Measurements from ENCODE around the gene ARHGAP10.

DNA sequence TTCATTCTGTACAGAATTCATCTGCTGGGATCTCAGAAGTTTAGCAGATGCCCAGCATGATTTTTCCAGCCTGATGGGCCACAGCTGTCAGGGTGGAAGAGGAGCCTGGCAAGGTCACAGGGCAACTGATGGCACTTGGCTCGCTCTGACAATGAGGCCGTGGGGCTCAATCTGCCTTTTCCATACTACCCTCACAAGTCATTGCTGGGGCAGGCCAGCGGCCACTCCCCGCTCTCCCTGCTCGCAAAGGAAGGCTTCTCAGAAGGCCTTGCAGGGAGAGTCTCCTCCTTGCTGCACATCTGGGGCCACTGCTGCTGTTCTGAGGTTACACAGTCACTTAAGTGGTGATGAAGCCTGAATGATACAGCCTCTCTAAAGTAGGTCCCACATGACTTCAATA lies 361.2 kb downstream of the ARHGAP10 start:
- TF ChIP-seq CTCF (conservative IDR thresholded peaks at IDR 0.05; ENCODE audit: low read depth, low read length): no peak
- TF ChIP-seq EZH2 (IDR thresholded peaks at IDR 0.05; ENCODE audit: low read length, unreplicated experiment): no peak
